ENCODE measurements around the gene ZIC1.

GRCh38 chr3:147387291-147387884 lies 21.8 kb upstream of the ZIC1 start:
- TF ChIP-seq, protein P1, sequence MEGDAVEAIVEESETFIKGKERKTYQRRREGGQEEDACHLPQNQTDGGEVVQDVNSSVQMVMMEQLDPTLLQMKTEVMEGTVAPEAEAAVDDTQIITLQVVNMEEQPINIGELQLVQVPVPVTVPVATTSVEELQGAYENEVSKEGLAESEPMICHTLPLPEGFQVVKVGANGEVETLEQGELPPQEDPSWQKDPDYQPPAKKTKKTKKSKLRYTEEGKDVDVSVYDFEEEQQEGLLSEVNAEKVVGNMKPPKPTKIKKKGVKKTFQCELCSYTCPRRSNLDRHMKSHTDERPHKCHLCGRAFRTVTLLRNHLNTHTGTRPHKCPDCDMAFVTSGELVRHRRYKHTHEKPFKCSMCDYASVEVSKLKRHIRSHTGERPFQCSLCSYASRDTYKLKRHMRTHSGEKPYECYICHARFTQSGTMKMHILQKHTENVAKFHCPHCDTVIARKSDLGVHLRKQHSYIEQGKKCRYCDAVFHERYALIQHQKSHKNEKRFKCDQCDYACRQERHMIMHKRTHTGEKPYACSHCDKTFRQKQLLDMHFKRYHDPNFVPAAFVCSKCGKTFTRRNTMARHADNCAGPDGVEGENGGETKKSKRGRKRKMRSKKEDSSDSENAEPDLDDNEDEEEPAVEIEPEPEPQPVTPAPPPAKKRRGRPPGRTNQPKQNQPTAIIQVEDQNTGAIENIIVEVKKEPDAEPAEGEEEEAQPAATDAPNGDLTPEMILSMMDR (IDR thresholded peaks at IDR 0.05), result no peak
- TF ChIP-seq ZFX (IDR thresholded peaks at IDR 0.05; ENCODE audit: borderline replicate concordance), result no peak
